ENCODE measurements around the gene KRTAP9-3.
"Not testable (repeated sequence)": the region's sequence is repeated elsewhere in the genome, so short reads cannot be mapped to it uniquely, and the experiment has no call there.

The KRTAP9-3 gene

GRCh38 chr17:41199421-41200078 is 32.7 kb upstream of the KRTAP9-3 start:
- no peak overlapping the region for H3K4me3 ChIP-seq (ENCODE audit: control insufficient read depth, low read depth, low read length)
- DNase-seq (ENCODE audit: low read depth): no peak
- no peak for TF ChIP-seq CTCF (conservative IDR thresholded peaks at IDR 0.05; ENCODE audit: control insufficient read depth, insufficient read depth, low read depth, low read length)

GRCh38 chr17:41211845-41212466 is 20.3 kb upstream of the KRTAP9-3 start:
- peak; percentile 82 for DNase-seq (ENCODE audit: low read depth)
- H3K4me3 ChIP-seq (ENCODE audit: control insufficient read depth, low read depth, low read length): no peak overlapping the region
- no peak for TF ChIP-seq CTCF (conservative IDR thresholded peaks at IDR 0.05; ENCODE audit: control insufficient read depth, insufficient read depth, low read depth, low read length)

DNA sequence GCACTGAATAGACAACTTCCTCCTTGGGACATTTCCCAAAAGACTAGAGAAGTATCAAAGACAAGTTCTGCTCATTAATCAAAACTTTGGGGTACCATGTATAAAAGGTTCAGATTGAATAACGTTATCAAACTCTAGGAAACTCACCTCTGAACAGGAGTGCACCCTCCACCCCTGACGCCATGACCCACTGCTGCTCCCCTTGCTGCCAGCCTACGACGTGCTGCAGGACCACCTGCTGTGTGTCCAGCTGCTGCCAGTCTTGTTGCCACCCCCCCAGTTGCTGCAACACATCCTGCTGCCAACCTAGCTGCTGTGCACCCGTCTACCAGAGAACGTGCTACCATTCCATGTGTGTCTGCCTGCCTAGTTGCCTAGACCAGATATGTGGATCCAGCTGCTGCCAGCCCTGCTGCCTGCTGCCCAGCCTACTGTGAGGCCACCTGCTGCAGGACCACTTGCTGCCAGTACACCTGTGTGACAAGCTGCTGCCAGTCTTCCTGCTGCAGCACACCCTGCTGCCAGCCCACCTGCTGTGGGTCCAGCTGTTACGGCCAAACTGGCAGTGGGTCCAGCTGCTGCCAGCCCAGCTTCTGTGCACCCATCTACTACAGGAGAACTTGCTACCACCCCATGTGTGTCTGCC is 19.6 kb upstream of the KRTAP9-3 start:
- no peak for TF ChIP-seq CTCF (conservative IDR thresholded peaks at IDR 0.05; ENCODE audit: control insufficient read depth, insufficient read depth, low read depth, low read length)
- H3K4me3 ChIP-seq (ENCODE audit: control insufficient read depth, low read depth, low read length): no peak overlapping the region
- no peak for DNase-seq (ENCODE audit: low read depth)

DNA sequence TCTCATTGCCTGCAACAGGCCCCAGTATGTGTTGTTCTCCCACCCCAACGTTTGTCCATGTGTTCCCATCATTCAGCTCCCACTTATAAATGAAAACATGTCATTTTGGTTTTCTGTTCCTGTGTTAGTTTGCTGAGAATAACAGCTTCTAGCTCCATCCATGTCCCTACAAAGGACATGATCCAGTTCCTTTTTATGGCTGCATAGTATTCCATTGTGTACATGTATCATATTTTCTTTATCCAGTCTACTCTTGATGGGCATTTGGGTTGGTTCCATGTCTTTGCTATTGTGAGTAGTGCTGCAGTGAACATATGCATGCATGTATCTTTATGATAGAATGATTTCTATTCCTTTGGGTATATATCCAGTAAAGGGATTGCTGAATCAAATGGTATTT is 16.6 kb upstream of the KRTAP9-3 start:
- TF ChIP-seq CTCF (conservative IDR thresholded peaks at IDR 0.05; ENCODE audit: control insufficient read depth, insufficient read depth, low read depth, low read length): no peak
- no peak for DNase-seq (ENCODE audit: low read depth)
- no peak overlapping the region for H3K4me3 ChIP-seq (ENCODE audit: control insufficient read depth, low read depth, low read length)

GRCh38 chr17:41223821-41224220 is 8.4 kb upstream of the KRTAP9-3 start:
- peak; percentile 4 for DNase-seq (ENCODE audit: low read depth)
- no peak for TF ChIP-seq CTCF (conservative IDR thresholded peaks at IDR 0.05; ENCODE audit: control insufficient read depth, insufficient read depth, low read depth, low read length)
- no peak overlapping the region for H3K4me3 ChIP-seq (ENCODE audit: control insufficient read depth, low read depth, low read length)

- no peak for TF ChIP-seq CTCF (conservative IDR thresholded peaks at IDR 0.05; ENCODE audit: control insufficient read depth, insufficient read depth, low read depth, low read length)
- DNase-seq (ENCODE audit: low read depth): no peak
- no peak overlapping the region for H3K4me3 ChIP-seq (ENCODE audit: control insufficient read depth, low read depth, low read length)
Measured at GRCh38 chr17:41226051-41226450, 6.2 kb upstream of the KRTAP9-3 start.

- H3K4me3 ChIP-seq (ENCODE audit: control insufficient read depth, low read depth, low read length); DNase-seq (ENCODE audit: low read depth): not testable (repeated sequence)
Measured at GRCh38 chr17:41226598-41227095, 5.6 kb upstream of the KRTAP9-3 start, which contains the start of gene KRTAP9-2. Gene KRTAP9-2 (plus strand): TSS chr17:41226648. CDS start chr17:41226655, 7 bp downstream.
